A673 (cell line): Measurements from ENCODE around the gene TBC1D3E.
"Not testable (repeated sequence)": the region's sequence is repeated elsewhere in the genome, so short reads cannot be mapped to it uniquely, and the experiment has no call there.

Source experiments
- CTCF ChIP-seq: fragments of 300-800, 200-600 bp; sonication (generic); conservative IDR thresholded peaks from 2 replicates; pipeline ENCODE4 v1.5.1; 2017; ENCODE audit warnings: low read depth, mild to moderate bottlenecking, antibody characterized with exemption, low read length, moderate library complexity, mixed read lengths
- EZH2 ChIP-seq: fragments of 200-600 bp; sonication (generic); IDR thresholded peaks from 2 replicates; pipeline ENCODE4 v1.6.1; 2017; ENCODE audit warnings: borderline replicate concordance, low read depth, mild to moderate bottlenecking, mixed read lengths, antibody characterized with exemption, low read length; ENCODE audit not compliant: poor library complexity, severe bottlenecking

DNA sequence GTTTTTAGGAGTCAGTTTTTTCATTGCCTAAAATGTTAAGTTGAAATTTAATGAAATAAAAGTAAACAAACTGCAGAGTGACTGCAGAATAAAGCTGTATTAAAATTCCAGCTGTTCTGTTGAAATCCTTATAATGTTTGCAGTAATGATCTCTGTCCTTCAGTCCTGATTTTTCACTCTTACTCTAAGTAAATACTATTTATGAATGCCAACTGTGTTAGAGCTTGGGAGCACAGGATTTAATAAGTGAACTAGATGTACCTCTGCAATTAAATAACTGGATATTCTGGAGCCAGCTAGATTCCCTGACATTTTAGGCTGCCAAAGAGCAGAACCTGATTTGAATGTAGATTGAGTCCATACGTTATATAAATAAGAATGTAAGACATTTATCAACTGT, 7.9 kb upstream of the TBC1D3E start:
- TF ChIP-seq CTCF, EZH2: not testable (repeated sequence)
